Measurements from ENCODE around the gene SCN2B. TPM values are rescaled to one million over a fixed set of nuclear protein-coding genes. Genes with fewer than 3 reads are reported as not detected.

Gene SCN2B
- total RNA-seq, 1 donor from 2014 or later: 2.8 TPM

DNA sequence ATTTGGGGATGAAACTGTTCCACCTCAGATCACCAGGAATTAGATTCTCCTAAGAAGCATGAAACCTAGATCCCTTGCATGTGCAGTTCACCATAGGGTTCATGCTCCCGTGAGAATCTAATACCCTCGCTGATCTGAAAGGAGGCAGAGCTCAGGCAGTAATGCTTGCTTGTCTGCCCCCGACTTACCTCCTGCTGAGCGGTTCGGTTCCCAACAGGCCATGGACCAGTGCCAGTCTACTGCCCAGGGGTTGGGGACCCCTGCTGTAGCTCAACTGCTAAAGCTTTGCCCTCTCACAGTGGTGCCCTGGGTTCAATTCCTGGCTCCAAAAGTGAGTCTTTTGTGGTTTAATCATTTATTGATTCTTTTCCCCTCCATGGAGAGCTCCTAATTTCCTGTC, 45.0 kb upstream of the SCN2B start:
- DNase-seq (ENCODE audit: extremely low spot score, unreplicated experiment): no peak
- Mint-ChIP-seq H3K9me3 (no peaks in the 10 kb centered on the region), H3K4me3 (no peak overlapping the region), H3K36me3 (no peaks in the 10 kb centered on the region), H3K27ac (no peak overlapping the region), H3K4me1 (ENCODE audit: unreplicated experiment) (no peaks in the 10 kb centered on the region), H3K27me3 (peaks cover 49% of the 10 kb centered on the region)
- TF ChIP-seq, protein P1, sequence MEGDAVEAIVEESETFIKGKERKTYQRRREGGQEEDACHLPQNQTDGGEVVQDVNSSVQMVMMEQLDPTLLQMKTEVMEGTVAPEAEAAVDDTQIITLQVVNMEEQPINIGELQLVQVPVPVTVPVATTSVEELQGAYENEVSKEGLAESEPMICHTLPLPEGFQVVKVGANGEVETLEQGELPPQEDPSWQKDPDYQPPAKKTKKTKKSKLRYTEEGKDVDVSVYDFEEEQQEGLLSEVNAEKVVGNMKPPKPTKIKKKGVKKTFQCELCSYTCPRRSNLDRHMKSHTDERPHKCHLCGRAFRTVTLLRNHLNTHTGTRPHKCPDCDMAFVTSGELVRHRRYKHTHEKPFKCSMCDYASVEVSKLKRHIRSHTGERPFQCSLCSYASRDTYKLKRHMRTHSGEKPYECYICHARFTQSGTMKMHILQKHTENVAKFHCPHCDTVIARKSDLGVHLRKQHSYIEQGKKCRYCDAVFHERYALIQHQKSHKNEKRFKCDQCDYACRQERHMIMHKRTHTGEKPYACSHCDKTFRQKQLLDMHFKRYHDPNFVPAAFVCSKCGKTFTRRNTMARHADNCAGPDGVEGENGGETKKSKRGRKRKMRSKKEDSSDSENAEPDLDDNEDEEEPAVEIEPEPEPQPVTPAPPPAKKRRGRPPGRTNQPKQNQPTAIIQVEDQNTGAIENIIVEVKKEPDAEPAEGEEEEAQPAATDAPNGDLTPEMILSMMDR (conservative IDR thresholded peaks at IDR 0.05): no peak

DNA sequence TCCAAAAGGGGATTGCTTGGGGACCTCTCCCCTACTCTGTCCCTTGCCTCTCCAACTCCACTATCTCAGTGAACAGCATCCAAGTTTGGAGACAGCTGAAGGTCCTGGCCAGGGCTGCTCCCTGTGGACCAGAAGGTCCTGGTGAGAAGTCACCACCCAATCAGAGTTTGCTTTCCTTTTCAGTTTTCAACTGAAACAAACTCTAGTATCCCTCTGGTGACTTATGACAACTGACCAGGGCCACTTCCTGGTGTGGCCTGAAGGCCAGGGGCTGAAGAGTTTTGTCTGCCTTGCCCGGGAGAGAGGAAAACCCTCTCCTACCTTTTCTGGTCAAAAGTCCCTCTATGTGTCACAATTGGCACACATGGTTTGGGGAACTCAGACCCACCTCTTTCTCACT, 43.3 kb upstream of the SCN2B start:
- peaks cover 50% of the 10 kb centered on the region for H3K27me3 Mint-ChIP-seq
- TF ChIP-seq, protein P1 (conservative IDR thresholded peaks at IDR 0.05): no peak
- DNase-seq (ENCODE audit: extremely low spot score, unreplicated experiment): no peak
- no peaks in the 10 kb centered on the region for H3K4me1 Mint-ChIP-seq (ENCODE audit: unreplicated experiment)
- no peak overlapping the region for H3K4me3 Mint-ChIP-seq
- H3K36me3 Mint-ChIP-seq: no peaks in the 10 kb centered on the region
- no peak overlapping the region for H3K27ac Mint-ChIP-seq
- H3K9me3 Mint-ChIP-seq: no peaks in the 10 kb centered on the region

DNA sequence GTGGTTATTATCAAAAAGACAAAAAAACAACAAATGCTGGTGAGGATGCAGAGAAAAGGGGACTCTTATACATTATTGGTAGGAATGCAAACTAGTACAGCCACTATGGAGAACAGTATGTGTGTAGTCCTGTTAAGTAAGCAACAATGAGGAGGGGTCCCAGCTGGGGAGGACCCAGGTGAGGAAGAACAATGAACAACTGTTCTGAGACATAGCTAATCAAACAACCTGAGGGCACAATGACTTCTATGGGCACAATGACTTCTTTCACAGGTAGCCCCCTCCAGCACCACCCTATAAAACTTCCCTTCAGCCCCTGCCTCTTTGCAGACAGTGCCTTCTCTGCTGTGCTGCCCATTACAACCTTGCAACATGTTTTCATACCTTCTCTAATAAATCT, 42.8 kb upstream of the SCN2B start:
- no peak overlapping the region for H3K27ac Mint-ChIP-seq
- H3K36me3 Mint-ChIP-seq: no peaks in the 10 kb centered on the region
- DNase-seq (ENCODE audit: extremely low spot score, unreplicated experiment): no peak
- H3K9me3 Mint-ChIP-seq: no peaks in the 10 kb centered on the region
- TF ChIP-seq, protein P1 (conservative IDR thresholded peaks at IDR 0.05): no peak
- H3K4me3 Mint-ChIP-seq: no peak overlapping the region
- peaks cover 48% of the 10 kb centered on the region for H3K27me3 Mint-ChIP-seq
- H3K4me1 Mint-ChIP-seq (ENCODE audit: unreplicated experiment): no peaks in the 10 kb centered on the region

DNA sequence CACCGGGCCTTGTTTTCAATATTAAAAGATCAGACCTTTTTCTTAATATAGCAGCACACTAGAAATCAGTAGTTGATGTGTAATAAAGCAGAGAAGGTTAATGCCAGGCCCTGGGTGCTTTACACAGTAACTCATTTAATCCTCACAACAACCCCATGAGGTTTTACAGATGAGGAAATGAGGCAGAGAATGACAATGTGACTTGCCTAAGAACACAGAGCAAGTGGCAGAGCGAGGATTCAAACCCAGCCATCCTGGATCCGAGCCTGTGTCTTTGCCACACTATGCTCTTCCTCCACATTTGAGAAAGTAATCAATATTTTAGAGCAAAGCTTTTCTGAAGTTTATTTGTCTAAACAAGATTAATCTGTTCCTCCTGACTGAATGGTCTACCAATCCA, 41.1 kb upstream of the SCN2B start:
- H3K9me3 Mint-ChIP-seq: no peaks in the 10 kb centered on the region
- peaks cover 5% of the 10 kb centered on the region for H3K4me1 Mint-ChIP-seq (ENCODE audit: unreplicated experiment)

DNA sequence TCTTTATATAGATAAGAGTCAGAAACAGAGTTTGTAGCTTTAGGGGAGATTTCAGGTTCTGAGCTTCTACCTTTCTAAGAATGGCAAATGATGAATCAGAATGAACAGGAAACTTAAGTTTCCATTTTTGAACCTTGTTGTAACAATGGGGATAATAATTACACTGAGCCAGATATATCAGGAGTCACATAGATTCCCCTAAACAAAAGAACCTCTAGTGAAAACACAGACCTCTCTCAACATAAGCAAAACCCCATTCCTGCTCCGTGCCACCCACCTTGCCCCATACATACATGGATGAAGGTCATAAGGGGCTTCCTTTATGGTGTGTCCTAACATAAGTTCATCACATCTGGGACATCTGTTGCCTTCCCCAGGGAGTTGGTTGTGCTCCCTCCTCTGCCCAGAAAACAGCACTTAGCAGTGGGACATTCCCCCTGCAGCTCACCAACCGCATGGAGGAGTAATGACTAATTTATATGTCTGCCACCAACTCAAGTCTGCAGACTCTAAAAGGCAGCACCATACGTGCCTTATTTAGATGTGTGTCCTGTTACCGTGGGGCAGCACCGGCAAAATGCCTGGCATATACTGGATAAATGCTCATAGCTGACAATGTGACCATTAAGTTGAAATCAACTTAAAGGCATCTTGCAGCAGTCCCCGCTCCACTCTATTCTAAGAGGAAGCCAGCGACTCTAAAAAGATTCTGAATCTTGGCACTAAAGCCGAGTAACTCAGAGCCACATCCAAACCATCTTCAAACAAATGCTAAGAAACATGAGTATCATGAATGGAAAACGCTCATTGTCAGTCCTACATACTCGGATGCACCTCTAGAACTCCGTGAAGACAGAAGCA, 40.4 kb upstream of the SCN2B start:
- Mint-ChIP-seq H3K4me1 (ENCODE audit: unreplicated experiment) (peaks cover 5% of the 10 kb centered on the region), H3K27ac (no peak overlapping the region), H3K27me3 (peaks cover 55% of the 10 kb centered on the region), H3K4me3 (no peak overlapping the region), H3K9me3 (no peaks in the 10 kb centered on the region), H3K36me3 (no peaks in the 10 kb centered on the region)
- TF ChIP-seq, protein P1 (conservative IDR thresholded peaks at IDR 0.05): no peak
- DNase-seq (ENCODE audit: extremely low spot score, unreplicated experiment): no peak

More for the DNA sequence above, 41.1 kb upstream of the SCN2B start:
- no peak overlapping the region for H3K27ac Mint-ChIP-seq
- DNase-seq (ENCODE audit: extremely low spot score, unreplicated experiment): no peak
- TF ChIP-seq, protein P1 (conservative IDR thresholded peaks at IDR 0.05): no peak
- no peak overlapping the region for H3K4me3 Mint-ChIP-seq
- H3K36me3 Mint-ChIP-seq: no peaks in the 10 kb centered on the region
- H3K27me3 Mint-ChIP-seq: peaks cover 54% of the 10 kb centered on the region

Measured in type B pancreatic cell (in vitro differentiated cells).